ENCODE measurements around the gene GNB1.

Gene GNB1

DNA sequence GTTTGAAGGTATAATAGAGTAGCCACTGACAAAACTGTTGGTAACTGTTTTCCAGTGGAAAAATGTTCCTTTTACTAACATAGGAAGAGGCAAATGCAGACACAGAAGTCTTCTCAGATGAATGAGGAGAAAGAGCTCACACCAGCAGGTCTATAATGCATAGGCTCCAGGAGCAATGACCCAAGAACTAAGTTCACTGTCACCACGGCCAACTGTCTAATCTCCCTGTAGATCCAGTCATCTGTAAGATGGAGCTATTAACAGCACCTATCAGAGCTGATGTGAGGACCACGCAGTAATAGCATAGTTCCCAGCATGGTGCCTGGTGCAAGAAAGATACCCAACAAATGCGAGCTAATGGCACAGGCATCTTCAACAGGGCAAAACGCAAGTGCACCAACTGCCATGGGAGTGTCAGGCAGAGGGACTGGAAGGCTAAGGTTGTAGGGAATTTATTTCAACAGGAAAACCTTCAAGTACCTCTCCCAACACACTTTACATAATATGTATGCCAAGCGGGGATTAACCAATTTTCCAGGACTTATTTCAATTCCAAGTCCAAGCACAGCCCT is 12.9 kb downstream of the GNB1 start:
- TF ChIP-seq, protein P1, sequence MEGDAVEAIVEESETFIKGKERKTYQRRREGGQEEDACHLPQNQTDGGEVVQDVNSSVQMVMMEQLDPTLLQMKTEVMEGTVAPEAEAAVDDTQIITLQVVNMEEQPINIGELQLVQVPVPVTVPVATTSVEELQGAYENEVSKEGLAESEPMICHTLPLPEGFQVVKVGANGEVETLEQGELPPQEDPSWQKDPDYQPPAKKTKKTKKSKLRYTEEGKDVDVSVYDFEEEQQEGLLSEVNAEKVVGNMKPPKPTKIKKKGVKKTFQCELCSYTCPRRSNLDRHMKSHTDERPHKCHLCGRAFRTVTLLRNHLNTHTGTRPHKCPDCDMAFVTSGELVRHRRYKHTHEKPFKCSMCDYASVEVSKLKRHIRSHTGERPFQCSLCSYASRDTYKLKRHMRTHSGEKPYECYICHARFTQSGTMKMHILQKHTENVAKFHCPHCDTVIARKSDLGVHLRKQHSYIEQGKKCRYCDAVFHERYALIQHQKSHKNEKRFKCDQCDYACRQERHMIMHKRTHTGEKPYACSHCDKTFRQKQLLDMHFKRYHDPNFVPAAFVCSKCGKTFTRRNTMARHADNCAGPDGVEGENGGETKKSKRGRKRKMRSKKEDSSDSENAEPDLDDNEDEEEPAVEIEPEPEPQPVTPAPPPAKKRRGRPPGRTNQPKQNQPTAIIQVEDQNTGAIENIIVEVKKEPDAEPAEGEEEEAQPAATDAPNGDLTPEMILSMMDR (conservative IDR thresholded peaks at IDR 0.05) = no peak
- H3K27ac ChIP-seq = no peak overlapping the region

DNA sequence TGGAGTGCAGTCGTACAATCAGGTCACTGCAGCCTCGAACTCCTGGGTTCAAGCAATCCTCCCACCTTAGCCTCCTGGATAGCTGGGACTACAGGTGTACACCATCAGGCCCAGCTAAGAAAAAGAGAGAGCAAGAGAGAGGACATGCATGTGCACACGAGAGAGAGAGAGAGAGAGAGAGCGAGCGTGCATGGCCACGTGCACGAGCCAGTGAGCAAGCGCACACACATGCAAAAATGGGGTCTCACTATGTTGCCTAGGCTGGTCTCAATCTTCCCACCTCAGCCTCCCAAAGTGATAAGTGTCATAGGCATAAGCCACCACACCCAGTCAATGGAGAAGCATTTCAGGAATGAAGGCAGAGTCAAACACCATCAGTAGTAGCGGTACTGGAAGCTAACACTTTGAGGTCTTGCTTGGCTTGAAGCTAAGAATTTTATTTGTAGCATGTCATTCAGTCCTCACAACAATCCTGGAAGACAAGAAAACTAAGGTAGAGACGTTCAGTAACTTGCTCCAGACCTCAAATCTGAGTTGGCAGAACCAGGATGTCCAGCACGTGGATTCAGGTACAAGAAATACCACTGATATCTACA is 14.5 kb downstream of the GNB1 start:
- 0 out of 2 replicates have a peak overlapping the region, but pooled peaks have one; percentile 4 for H3K27ac ChIP-seq
- TF ChIP-seq, protein P1 (conservative IDR thresholded peaks at IDR 0.05) = no peak

GRCh38 chr1:1875932-1876331 is 15.0 kb downstream of the GNB1 start:
- TF ChIP-seq, protein P1 (conservative IDR thresholded peaks at IDR 0.05) = no peak
- H3K27ac ChIP-seq = 0 out of 2 replicates have a peak overlapping the region, but pooled peaks have one; percentile 4

GRCh38 chr1:1874901-1875300 is 16.0 kb downstream of the GNB1 start:
- H3K27ac ChIP-seq = no peak overlapping the region
- TF ChIP-seq, protein P1 (conservative IDR thresholded peaks at IDR 0.05) = no peak

GRCh38 chr1:1873186-1873585 is 17.7 kb downstream of the GNB1 start:
- TF ChIP-seq, protein P1 (conservative IDR thresholded peaks at IDR 0.05) = no peak
- peak overlapping the region; percentile 47 for H3K27ac ChIP-seq

DNA sequence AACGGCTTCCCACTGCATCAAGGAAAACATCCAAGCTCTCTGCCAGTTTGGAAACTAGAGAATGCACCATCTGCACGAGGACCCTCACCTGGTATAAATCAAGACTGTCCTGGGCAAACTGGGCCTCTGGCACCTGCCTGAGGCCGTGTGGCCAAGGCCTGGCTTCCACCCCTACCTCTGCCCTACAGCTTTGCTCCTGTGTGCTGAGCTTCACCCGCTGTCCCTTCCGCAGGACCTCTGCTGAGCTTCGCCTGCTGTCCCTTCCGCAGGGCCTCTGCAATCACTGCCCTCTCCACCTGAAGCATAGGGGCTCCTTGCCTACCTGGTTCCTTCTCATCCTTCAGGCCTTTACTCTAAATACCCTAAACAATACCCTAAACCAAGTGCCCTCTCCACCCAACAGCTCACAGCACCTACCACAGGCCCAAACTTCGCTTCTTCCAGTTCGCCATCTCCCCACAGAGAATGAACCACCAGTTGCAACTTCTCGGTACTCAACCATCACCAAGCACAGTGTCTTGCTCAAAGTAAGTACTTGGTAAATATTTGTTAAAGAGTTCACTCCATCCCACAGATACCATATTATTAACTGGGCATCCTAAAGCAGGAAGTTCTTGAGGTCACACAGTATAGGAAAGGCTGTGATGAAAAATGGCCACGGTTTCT is 18.4 kb downstream of the GNB1 start:
- TF ChIP-seq, protein P1 (conservative IDR thresholded peaks at IDR 0.05) = no peak

GRCh38 chr1:1869469-1869868 is 21.4 kb downstream of the GNB1 start:
- H3K27ac ChIP-seq = peak overlapping the region; percentile 36

More for the DNA sequence above, 18.4 kb downstream of the GNB1 start:
- H3K27ac ChIP-seq = peak overlapping the region; percentile 47

More at GRCh38 chr1:1869469-1869868, 21.4 kb downstream of the GNB1 start:
- TF ChIP-seq, protein P1 (conservative IDR thresholded peaks at IDR 0.05) = no peak

Data from VCaP (cell line).